NCI-H1694 (cell line): ENCODE results near the gene ADPGK.

Experiments used
- DNase-seq: peaks from one replicate; lab custom pipeline; 2025; lab: John Stamatoyannopoulos, UW

ADPGK gene

DNA sequence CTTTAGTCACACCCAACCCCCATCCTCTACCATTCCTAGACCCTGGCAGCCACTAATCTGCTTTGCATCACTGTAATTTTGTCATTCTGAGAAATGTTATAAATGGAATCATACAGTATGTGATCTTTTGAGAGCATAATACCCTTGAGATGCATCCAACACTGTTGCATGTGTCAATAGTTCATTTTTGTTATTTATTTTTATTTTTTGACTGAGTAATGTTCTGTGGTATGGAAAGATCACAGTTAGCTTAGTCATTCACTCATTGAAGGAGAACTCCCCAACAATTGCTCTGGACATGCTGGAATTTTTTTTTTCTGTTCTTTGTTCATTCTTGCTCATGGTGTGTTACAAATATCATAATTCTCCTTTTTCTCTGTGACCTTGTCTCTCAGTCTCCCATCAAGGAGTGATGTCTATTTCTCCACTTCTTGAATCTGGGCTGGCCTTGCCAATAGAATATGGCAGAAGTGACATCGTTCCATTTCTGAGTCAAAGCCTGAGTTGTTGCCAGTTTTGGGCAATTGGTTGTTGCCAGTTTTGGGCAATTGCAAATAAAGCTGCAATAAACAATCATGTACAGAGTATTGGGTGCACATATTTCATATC lies 6.8 kb upstream of the ADPGK start:
- no peak for DNase-seq

DNA sequence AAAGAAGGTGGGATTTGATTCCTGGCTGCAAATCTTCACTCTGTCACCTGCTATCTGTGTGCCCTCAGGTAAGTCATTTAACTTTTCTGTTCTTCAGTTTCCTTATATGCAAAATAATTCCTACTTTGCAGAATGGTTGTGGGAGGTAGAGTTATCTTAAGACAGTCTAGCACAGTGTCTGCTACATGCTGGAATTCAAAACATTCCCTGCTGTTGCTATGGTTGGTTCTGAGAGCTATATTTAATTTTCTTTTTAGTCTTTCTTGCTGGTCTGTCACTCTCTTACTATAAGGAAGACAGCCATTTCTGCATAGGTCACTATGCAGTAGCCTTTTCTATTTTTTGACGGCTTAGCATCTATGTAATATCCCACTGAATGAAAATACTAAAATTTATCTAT lies 4.0 kb upstream of the ADPGK start:
- no peak for DNase-seq

DNA sequence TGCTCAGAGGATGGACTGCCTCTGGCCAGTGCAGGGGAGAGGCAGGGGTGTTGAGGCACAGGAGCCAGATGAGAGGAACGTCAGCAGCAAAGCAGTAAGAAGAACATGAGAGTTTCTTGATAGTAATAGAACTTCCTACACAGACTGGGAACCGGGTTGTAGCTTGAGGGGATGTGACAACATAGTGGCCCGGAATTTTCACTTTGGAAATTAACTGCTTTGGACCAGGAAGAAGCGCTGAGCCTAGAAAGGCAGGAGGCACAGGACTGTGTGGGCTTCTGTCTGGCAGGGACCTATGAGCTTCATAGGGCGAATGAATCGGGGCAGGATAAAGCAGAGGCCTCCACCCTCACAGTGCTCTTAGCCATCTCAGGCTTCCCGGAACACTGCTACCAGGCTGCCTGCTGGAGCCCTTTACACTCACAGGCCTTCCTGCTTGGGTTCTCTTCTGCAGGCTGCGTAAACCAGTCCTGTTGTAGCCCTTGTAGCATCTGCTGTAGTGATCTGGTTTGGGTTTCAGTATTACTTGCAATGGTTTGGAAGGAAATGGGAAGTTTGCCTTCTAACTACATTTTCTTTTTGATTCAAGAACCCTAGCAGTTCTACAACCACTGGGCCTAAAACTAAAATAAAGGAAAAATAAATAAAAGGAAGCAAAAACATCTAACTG lies 3.3 kb upstream of the ADPGK start:
- DNase-seq: no peak

DNA sequence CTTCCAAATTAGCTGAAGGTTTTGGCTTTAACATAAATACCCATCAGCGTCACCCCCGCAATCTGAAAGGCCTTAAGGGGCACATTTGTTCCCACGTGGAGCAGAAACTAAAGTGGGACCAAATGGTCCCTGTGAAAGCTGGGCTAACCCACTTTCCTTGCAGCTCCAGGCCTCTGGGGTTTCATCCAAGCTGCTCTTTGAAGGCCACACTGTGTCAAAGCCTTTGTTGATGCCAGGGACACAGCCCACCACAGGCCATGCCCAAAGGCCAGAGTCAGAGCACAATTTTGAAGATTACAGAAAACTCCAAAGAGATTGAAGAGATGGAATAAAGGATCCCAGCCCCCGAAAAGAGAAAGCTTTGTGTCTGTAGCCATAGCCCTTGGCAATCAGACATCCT lies 2.7 kb upstream of the ADPGK start:
- no peak for DNase-seq

DNA sequence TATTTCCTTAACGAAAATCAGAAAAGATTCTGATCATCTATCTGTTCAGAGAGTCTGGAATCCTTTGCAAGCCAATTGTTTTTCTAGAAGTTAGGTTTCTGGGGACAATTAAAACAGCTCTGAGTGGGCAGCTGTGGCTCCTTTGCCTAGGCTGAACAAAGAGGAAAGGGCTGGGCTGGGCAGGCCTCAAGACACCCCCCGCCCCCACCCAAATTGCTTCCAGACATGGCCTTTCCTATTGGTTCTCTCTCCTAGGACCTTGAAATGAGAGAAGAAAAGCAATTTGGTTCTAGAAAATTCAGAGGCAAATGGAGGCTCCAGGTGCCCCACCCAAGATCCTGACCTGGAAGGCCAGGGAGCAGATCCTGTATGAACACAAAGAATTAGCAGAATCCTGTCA lies 2.3 kb upstream of the ADPGK start:
- no peak for DNase-seq

DNA sequence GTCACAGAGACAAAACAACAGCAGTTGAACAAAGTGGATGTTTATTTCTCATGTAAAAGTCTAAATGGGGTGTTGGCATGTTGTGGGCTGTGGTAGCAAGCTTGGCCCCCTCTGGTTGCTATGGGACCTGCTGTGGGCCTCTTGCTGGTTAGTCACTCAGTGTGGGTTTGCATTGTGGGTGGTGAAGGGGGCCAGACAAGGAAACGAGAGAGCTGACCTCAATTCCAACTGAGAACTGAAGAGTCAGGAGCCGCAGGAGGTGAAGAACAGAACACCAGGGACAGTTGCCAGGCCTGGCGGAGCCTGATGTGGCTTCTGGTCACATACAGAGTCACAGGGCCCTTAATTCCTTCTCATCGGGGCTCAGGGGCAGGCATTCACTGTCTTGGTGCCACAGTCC lies 1.9 kb upstream of the ADPGK start:
- no peak for DNase-seq

DNA sequence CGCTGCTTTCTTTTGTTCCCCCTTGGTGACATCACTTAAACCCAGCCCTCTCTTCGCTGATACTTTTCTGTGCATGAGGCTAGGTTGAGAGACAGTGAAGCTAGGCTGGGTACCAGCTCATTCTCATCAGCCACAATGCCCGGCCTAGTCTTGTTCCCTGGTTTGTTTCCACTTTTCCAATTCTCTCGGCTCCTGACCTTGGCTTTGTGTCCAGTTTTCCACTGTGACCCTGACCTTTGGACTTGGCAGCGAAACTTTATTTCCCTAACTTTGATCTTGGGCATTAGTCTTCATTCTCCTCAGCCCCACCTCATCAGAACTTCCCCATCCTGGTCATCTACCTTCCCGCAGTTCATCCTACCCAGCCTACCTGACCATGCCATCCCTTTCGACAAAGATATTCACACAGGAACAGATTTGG lies 908 bp upstream of the ADPGK start:
- DNase-seq: no peak

DNA sequence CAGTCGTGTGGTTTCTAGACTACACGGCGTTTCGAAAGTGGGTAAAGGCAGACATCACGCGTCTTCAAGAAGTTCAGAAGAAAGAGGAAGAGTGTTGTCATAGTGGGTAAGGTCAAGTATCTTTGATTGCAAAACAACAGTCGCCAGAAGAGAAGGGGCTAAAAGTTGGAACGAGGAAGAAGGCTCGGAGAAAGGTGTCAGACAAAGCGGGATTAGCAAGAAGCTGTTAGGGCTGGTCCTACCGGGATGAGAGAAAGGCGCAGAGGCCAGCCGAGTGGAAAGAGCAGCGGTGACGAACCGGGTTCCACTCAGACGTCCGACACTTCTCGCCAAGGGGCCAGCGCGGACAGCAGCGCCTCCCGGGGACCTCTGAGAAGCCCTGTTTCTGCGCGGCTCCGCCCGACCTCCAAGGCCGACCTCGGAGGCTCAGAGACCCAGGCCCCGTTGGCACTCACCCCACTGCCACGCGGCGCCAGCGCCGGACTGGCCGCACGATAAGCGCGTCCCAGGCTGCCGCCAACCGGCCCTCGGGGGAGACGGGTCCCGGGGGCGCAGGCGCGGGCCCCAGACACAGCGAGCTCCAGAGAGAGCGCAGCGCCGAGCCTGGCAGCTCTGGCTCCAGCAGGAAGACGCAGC lies 436 bp downstream of the ADPGK start:
- no peak for DNase-seq

DNA sequence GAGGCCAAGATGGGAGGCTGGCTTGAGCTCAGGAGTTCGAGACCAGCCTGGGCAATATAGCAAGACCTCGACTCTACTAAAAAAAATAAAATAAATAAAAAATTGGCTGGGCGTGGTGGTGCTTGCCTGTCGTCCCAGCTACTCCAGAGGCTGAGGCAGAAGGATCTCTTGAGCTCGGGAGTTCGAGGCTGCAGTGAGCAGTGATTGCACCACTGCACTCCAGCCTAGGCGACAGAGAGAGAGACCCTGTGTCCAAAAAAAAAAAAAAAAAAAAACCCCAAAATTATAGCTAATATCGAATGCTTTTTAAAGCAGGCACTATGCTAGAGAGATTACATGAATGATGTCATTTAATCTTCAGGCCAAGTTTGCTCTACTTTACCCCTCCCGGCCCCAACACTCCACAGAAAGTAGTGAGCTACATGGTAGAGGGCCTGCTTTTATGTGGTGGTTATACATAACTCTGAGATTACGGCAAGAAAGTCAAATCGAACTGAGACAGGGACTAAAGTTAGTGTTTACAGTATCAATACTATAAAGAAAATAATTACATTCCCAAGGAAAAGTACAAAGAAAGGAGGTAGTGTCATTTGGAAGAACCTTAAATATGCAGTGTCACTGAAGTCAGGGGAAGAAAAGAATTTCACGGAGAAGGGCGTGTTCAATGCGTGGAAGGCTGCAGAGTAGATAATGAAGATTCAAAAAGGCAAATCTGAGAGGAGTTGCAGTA lies 1.1 kb downstream of the ADPGK start:
- DNase-seq: no peak

DNA sequence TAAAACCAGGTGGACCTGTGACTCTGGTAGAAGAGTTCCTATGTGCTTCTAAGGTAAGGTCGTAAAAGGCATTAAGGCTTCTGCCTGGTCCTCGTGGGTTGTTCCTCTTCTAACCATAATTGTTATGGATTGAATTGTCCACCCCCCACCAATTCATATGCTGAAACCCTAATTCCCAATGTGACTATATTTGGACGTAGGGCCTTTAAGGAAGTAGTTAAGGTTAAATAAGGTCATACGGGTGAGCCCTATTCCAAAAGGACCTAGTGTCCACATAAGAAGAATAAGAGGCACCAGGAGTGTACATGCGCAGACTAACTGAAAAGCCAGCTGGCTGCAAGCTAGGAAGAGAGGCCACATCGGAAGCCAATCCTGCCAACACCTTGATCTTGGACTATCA lies 1.9 kb downstream of the ADPGK start:
- DNase-seq: no peak

DNA sequence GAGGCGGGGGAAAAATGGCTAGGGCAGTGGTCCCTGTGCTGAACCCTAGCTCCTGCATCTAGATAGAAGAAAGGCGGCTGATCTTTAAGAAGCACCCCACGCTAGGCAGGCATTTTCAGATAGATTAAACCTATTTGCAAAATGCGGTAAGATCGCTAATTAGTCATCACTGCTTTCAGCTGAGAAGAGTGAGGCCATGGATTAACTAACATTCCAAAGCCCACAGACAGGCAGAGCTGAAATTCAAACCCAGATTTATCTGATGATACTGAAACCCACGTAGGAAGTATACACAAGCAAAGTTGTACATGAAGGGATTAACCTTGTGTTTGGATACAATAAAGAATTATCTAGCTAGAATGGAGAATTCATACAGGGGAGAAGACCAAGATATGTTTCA lies 4.8 kb downstream of the ADPGK start:
- DNase-seq: no peak

DNA sequence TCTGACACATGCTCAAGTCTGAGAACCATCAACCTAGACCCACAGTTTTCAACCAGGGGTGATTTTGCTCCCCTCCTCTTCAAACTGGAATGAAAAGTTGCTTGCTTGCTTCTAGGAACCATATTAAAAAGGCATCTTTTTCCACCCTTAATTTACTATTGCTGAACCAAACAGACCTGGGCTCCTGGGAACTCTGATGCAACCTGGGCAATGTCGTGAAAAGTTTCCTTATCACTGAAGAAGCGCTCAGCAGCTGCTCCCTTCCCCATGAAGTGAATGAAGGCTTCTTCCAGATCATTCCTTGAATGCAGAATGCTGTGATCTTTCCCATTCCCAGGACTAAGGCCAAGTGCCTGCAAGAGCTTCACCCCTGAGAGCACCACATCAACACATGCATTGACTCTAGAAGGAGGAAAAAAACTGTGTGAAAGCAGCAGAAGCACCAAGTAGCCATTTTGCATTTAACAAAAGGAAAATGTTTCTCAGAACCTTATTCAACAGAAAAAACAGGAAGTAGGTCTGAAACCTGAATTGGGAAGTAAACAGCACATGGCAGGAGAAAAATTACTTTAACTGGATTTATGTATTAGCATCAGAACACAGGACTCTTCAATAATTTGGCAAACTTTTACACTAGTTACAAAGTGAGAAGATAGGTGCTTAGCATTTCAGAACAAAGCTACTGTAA lies 8.7 kb downstream of the ADPGK start:
- DNase-seq: no peak

DNA sequence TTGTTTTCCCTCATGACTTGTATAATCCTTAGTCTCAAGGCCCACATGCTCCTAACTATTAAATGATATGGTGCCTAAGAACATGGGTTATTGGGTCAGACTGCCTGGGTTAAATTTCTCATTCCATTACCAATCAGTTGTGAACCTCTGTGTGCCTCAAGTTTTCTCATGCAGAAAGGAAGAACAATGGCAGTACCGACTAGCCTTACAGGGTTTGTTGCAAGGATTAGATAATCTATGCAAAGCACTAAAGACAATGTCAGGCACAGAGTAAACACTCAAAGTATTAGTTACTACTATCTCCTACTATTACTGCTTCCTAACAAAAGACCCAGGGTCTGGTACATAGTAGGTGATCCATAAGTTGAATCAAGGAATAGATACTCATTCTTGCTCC lies 12.2 kb downstream of the ADPGK start:
- DNase-seq: no peak

DNA sequence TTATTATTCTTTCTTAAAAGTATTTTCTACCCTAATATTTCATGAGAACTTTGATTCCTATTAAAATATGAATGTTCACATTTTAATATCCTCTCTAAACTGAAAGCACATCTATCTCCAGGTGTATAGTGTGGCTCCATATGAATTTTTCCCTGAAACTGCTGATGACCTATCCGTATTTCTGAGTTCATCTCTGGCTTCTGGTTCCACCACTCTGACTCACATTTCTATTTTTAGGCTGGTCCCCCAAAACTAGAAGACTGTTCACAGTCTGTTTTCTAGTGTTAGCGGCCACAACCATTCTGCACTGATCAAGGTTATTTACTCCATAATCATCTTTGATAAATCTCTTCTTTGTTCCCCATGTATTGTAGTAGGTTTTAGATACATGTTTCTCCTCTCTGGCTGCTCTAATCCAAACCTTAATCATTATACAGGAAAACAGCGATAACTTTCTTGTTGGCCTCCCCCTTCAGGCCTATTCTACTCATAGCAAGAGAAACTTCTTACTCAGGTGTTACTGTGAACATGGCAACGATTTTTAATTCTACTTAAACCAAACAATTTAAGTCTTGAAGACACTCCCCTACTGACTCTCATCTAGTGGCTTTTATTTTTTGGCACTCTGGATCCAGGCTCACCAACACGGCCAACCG lies 12.8 kb downstream of the ADPGK start:
- no peak for DNase-seq

DNA sequence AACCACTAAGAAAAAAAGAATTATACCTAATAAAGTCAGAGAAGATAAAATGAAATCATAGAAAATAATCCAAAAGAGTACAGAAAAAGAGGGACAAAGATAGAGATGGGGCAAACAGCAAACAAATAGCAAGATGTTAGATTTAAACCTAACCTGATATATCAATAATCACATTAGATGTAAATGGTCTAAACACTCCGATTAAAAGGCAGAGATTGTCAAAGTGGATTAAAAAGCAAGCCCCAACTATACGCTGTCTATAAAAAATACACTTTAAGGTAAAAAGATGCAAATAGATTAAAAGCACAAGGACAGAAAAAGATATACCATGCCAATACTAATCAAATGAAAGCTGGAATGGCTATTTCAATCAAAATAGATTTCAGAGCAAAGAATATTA lies 16.8 kb downstream of the ADPGK start:
- no peak for DNase-seq

DNA sequence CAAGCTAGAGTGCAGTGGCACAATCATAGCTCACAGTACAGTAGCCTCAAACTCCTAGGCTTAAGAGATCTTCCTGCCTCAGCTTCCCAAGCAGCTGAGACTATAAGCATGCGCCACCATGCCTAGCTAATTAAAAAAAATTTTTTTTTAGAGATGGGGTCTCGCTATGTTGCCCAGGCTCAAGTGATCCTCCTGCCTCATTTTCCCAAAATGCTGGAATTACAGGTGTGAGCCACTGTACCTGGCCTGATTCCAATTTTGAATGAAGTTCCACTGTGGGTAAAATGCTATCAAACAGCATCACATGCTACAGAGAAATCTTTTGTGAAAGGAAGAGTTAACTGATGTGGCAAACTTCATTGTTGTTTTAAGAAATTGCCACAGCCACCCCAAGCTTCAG lies 17.5 kb downstream of the ADPGK start:
- DNase-seq: no peak

DNA sequence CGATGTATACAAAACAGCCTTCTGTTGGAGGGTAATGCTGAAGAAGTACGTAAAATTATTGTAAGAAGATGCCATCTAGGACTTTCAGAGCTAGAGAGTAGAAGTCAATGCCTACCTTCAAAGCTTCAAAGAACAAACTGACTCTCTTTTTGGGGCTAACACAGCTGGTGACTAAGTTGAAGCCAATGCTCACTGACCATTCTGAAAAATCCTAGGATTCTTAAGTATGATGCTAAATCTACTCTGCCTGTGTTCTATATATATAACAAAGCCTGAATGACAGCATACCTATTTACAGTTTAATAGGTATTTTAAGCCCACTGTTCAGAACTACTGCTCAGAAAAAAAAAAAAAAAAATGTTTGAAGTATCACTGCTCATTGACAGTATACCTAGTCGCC lies 18.9 kb downstream of the ADPGK start:
- no peak for DNase-seq

DNA sequence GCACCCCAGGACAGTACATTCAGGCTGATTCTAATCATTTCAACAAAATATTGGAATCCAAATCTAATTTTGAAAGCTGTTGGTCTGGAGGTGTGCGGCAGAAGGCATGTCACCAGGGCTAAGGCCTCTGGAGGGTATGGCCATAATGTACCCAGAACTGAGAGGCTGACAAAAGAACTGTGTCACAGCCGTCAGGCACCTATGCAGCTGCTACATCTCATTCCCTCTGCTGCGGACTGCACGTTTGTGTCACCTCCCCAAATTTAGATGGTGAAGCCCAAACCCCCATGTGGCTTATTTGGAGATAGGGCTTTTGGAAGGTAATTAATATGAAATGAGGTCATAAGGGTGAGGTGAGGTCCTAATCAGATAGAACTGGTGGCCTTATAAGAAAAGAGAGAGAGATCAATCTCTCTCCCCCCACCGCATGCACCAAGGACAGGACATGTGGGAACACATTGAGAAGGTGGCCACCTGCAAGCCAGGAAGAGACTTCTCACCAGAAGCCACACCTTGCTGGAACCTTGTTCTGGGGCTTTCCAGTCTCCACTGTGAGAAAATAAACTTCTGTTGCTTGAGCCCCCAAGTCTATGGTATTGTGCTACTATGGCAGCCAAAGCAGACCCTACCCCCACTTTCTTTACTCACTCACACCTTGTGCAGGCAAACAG lies 22.8 kb downstream of the ADPGK start:
- no peak for DNase-seq

DNA sequence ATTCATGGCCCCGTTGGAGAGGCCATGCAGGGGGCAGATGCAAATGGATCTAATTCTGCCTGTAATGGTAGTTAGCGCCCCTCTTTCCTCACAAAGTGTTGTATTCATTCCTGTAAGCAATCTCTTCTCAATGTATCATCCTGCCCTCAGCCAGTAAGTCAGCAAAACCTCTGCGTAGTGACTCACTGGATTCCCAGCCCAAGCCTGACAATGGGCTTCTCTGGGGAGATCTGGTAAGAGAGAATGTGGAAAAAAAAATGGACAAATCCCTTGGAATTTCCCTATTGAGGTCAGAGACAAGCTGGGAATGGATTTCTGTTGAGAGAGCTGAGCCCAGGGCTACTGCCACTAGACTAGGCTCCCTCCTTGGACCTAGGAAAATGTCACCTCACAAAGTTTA lies 25.4 kb downstream of the ADPGK start:
- no peak for DNase-seq

DNA sequence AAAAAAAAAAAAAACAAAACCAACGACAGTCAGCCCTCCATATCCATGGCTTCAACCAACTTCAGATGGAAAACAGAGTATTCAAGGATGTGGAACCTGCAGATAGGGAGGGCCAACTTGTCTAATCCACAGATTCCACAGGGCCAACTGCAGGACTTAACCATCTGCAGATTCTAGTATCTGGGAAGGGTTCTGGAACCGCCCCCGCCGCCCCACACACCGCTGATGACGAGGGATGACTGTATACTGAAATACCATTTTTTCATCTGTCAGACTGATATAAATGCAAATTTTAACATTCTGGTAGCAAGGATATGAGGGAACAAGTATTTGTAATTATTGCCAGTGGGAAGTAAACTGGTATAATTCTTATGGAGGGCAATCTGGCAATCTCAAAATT lies 29.5 kb downstream of the ADPGK start:
- DNase-seq: no peak

DNA sequence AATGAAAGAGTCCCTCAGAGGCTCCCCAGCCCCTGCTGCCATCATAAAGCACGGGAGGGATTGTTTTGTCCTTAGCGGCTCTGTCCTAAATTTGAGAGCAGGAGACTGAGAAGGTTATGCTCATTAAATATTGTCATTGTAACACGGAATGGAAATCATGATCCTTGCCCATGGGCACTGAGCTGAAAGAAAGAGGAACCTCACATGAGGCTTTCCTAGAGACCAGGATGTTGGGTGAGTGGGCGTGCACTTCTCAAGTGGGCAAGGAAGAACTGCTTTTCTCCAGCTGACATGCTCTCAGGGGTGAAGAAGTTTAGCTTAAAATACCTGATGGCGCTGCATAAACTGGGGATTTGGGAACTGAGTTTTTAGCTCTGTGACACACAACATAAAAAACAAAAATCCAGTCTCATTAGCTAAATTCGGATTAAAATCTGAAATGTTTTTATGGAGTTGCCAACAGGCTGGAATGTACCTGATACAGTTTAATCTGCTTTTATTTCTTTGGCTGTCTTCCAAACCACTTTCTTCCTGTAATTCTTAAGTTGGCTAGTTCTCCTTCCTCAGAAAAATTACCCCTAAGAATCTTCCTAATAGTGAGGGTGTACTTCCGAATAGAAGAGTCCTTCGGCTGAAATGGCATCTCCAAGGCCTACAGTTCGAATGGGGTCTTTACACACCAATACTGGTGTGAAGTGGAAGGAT lies 31.7 kb downstream of the ADPGK start:
- no peak for DNase-seq
